HG02678 (cell line): ENCODE measurements around the gene FAM200A.
"Not testable (repeated sequence)": the region's sequence is repeated elsewhere in the genome, so short reads cannot be mapped to it uniquely, and the experiment has no call there.

Source experiments
- ATAC-seq: cut with Tn5 transposase; IDR thresholded peaks from one replicate; pipeline ENCODE4 v1.9.1; 2021; ENCODE audit warnings: mild to moderate bottlenecking, moderate library complexity; ENCODE audit not compliant: unreplicated experiment

The FAM200A gene

GRCh38 chr7:99504603-99505323, 47.2 kb downstream of the FAM200A start, which contains the start of gene ZKSCAN5:
ZKSCAN5 (plus strand) TSS chr7:99504662; CDS start chr7:99506045, 1,383 bp downstream.
- peak; percentile 79 for ATAC-seq

DNA sequence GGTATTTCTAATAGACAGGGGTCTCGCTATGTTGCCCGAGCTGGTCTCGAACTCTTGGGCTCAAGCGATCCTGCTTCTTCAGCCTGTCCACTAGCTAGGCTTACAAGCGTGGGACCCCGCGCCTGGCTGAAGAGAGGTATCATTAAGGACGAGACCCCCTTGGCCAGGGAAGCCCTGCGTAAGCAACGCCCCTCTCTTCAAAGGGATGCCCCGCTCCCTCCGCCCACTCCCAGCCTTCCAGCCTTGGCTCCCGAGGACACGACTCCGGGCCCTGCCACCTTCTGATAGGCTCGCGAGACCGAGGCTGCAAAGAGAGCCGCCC, 47.7 kb downstream of the FAM200A start:
- no peak for ATAC-seq

DNA sequence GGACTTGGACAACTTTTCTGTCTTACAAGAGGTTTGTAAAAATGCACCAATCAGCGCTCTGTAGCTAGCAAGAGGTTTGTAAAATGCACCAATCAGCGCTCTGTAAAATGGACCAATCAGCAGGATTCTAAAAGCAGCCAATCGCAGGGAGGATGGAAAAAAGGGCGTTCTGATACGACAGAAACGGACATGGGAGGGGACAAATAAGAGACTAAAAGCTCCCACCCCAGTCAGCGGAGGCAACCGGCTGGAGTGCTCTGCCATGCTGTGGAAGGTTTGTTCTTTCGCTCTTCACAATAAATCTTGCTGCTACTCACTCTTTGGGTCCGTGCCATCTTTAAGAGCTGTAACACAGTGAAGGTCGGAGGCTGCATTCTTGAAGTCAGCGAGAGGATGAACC, 50.7 kb downstream of the FAM200A start:
- not testable (repeated sequence) for ATAC-seq

DNA sequence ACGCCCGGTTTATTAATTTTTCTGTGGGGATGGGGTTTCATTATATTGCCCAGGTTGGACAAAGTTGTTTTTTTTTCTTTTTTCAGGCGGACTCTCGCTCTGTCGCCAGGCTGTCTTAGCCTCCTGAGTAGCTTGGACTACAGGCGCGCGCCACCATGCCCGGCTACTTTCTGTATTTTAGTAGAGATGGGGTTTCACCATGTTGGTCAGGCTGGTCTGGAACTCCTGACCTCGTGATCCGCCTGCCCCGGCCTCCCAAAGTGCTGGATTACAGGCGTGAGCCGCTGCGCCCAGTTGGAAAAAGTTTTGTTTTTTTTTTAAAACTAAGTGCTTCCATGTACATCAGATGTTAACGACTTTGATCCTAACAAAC, 51.3 kb downstream of the FAM200A start:
- no peak for ATAC-seq

DNA sequence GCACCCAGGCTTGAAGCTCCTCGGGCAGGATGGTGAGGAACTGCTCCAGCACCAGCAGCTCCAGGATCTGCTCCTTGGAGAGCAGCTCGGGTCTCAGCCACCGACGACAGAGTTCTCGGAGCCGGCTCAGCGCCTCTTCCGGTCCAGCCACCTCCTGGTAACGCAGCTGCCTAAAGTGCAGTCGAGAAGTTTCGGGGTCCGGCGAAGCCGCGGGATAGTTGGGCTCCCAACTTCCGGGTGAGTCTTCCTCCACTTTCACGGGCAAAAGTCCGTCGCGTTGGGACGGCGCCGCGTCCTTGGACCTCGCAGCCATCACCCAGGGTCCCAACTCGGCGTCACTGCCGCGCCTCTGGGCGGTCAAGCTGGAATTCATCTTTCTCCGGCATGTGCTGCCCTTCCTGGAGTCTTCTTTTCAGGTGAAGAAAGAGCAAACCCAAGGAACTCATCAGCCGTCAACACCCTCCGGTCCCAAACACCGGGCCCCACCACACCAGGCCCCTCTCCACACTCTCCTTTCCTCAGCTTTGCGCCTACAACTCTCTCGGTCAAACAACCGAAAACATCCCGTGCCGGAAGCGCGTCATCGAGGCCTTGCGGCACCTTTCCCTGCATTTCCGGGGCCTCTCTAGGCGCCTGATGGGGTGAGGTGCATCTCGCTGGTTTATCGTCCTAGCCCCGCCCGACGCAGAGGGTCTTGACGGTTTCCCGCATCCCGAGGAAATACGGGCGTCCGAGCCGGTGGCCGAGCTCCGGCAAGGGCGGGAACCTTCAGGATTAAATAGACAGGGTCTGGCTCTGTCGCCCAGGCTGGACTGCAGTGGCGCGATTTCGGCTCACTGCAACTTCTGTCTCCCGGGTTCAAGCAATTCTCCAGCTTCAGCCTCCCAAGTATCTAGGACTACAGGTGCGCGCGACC, 51.9 kb downstream of the FAM200A start, which contains the start of gene ZNF394:
ZNF394 (minus strand) TSS at position 561 of the 916 bp plus-strand sequence; CDS start at position 373, 188 bp downstream.
- peak; percentile 42 for ATAC-seq

DNA sequence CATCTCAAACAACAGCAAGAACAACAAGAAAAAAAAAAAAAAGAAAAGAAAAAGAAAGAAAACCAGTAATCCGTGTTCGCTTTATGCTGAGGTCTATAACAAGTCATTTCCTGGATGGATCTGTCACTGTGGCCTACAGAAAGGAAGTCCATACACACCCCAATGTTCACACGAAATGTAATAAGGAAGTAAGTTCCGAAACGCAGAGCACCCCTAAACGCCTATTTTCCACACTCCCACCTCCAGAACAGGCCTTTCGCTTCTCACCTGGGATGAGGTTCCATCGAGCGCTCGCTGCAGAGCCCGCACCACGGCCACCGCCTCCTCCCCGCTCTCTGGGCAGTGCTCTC, 52.6 kb downstream of the FAM200A start:
- ATAC-seq: peak; percentile 22

DNA sequence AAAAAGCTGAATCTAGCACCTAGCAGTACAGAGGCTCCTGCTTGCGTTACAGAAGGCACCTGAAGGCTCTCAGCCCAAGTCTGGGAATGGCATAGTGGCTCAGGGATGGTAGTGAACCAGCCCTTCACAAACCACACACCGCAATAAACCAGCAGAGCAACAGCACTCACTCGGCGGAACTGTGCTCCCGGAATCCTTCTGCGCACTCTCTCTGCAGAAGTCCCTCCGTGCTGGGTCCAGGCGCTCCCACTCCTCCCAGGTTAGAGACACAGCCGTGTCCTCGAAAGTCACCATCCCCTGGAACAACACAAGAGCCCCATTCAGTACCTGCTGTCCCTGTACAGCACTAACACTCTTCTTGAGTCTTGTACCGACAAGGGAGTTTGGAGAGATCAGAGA, 53.4 kb downstream of the FAM200A start:
- no peak for ATAC-seq

DNA sequence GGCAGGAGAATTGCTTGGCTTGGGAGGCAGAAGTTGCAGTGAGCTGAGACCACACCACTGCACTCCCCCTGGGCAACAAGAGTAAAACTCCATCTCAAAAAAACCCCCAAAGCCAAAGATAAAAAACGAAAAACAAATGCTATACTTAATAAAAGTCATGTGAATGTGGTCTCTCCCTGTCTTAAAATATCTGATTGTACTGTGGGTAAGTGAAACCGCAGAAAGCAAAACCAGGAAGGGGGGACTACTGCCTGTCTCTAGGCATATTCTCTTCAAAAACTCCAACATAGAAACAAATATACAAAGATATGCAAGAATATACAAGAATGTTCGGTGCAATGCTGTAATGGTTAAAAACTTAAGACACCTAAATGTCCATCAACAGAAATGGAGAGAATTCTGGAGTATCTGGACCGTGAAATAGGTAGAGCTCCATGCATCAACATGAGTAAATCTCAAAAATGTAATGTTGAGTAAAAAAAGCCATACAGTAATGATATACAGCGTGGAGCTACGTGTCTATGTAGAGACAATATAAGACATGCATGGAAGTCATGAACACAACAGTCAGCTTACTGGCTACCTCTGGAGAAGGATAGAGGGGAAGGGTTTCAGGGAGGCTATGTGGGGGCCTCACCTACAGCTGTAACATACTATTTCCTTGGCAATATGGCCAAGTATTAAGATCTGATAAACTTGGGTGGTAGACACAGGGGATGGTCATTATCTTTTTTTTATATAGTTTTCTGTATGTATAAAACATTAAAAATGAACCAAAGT, 54.0 kb downstream of the FAM200A start:
- no peak for ATAC-seq
